T-cell (primary cell): ENCODE data around the gene DBNDD2. TPM values are rescaled to one million over a fixed set of nuclear protein-coding genes. Genes with fewer than 3 reads are reported as not detected.

Experiments
- ATAC-seq, 4 experiments: fragments of 200-7000 bp in 3 of 4; fragments of 150-1000 bp in 1 of 4; cut with Tn5 transposase; replicated peaks in 1 of 4; 1 replicate in 3 of 4; 2 replicates in 1 of 4; pipeline ENCODE4 v1.10.0; 2021; ENCODE audit warnings: moderate library complexity in 3 of 4, mild to moderate bottlenecking in 2 of 4, moderate number of reproducible peaks in 1 of 4
- CTCF ChIA-PET, 2 donors: fragments of 300-600 bp; sonication (Branson Sonifier 250); formaldehyde crosslinking; loops; one replicate each; lab custom pipeline; 2022; ENCODE audit warnings: antibody characterized with exemption in 2 of 2; lab: Charles Lee
- POLR2A ChIA-PET, 2 donors: fragments of 300-600 bp; sonication (Branson Sonifier 250); formaldehyde crosslinking; loops; one replicate each; lab custom pipeline; 2022; ENCODE audit warnings: antibody characterized with exemption in 2 of 2; lab: Charles Lee
- DNase-seq, 35 experiments: peaks; one replicate each; pipeline versions ENCODE4 v3.0.0 to v3.0.0-alpha.2; 2013 to 2023
- H3K27ac ChIP-seq: one replicate; pipeline ENCODE4 v1.5.1; 2013; ENCODE audit warnings: low read length
- H3K27me3 ChIP-seq, 2 experiments: replicated peaks in 1 of 2; 1 replicate in 1 of 2; 2 replicates in 1 of 2; pipeline versions ENCODE4 v1.6.1 to v1.7.0; 2013; ENCODE audit warnings: low read length in 1 of 2, mixed read lengths in 1 of 2; ENCODE audit not compliant: control insufficient read depth in 2 of 2, insufficient read depth in 2 of 2; ENCODE audit errors: extremely low read depth in 1 of 2
- H3K36me3 ChIP-seq, 2 donors: 1 replicate in 1 of 2; 2 replicates in 1 of 2; pipeline versions ENCODE4 v1.6.1 to v1.7.0; 2013; ENCODE audit warnings: low read length in 1 of 2; ENCODE audit not compliant: control insufficient read depth in 2 of 2, insufficient read depth in 1 of 2; ENCODE audit errors: extremely low read depth in 1 of 2
- H3K4me1 ChIP-seq, 2 experiments: 1 replicate in 1 of 2; 2 replicates in 1 of 2; pipeline versions ENCODE4 v1.6.1 to v1.7.0; 2013; ENCODE audit warnings: low read length in 2 of 2, mixed read lengths in 1 of 2; ENCODE audit not compliant: insufficient read depth in 2 of 2, control insufficient read depth in 1 of 2; ENCODE audit errors: extremely low read depth in 1 of 2
- H3K4me3 ChIP-seq, 2 donors: 1 replicate in 1 of 2; 2 replicates in 1 of 2; pipeline versions ENCODE4 v1.5.1 to v1.7.0; 2013; ENCODE audit warnings: mild to moderate bottlenecking in 2 of 2, low read length in 1 of 2, moderate library complexity in 1 of 2; ENCODE audit not compliant: control insufficient read depth in 1 of 2; ENCODE audit errors: extremely low read depth in 1 of 2
- H3K9me3 ChIP-seq: 2 replicates; pipeline ENCODE4 v1.7.0; 2013
- H3K27ac Mint-ChIP-seq, 2 donors: one replicate each; pipeline ENCODE4 v1.8.0; 2020 to 2021; ENCODE audit warnings: mild to moderate bottlenecking in 2 of 2, mixed read lengths in 2 of 2
- H3K27me3 Mint-ChIP-seq, 2 donors: one replicate each; pipeline ENCODE4 v1.8.0; 2021 to 2022; ENCODE audit warnings: mixed read lengths in 2 of 2
- H3K36me3 Mint-ChIP-seq: one replicate; pipeline ENCODE4 v1.8.0; 2021; ENCODE audit warnings: mixed read lengths
- H3K4me1 Mint-ChIP-seq, 3 donors: one replicate each; pipeline ENCODE4 v1.8.0; 2020 to 2022; ENCODE audit warnings: mixed read lengths in 3 of 3, mild to moderate bottlenecking in 1 of 3
- H3K4me3 Mint-ChIP-seq, 3 donors: one replicate each; pipeline ENCODE4 v1.8.0; 2020 to 2022; ENCODE audit warnings: mild to moderate bottlenecking in 3 of 3, mixed read lengths in 3 of 3, moderate library complexity in 3 of 3
- H3K9me3 Mint-ChIP-seq, 3 donors: one replicate each; pipeline ENCODE4 v1.8.0; 2020 to 2022; ENCODE audit warnings: mixed read lengths in 3 of 3
- WGBS: methylation state at CpG from one replicate; pipeline ENCODE4 v1.1.5; 2013; ENCODE audit warnings: missing lambda C conversion rate; ENCODE audit not compliant: insufficient coverage; 5-methylcytosine and 5-hydroxymethylcytosine counted together
- total RNA-seq, 35 experiments: library from RNA in 6 of 35; stranded (reverse) in 6 of 35; fragments of 120-200 nt in 1 of 35; gene quantifications; one replicate each; pipeline versions ENCODE4 v1.2.1 to v1.2.4 and lab custom pipeline; 2013 to 2026

DBNDD2 gene
- total RNA-seq, 5 donors from 2014 or later (not counting 1 experiment from before 2014, with no cell fraction given): 10.1 to 16.8 (median 14.8) TPM

DNA sequence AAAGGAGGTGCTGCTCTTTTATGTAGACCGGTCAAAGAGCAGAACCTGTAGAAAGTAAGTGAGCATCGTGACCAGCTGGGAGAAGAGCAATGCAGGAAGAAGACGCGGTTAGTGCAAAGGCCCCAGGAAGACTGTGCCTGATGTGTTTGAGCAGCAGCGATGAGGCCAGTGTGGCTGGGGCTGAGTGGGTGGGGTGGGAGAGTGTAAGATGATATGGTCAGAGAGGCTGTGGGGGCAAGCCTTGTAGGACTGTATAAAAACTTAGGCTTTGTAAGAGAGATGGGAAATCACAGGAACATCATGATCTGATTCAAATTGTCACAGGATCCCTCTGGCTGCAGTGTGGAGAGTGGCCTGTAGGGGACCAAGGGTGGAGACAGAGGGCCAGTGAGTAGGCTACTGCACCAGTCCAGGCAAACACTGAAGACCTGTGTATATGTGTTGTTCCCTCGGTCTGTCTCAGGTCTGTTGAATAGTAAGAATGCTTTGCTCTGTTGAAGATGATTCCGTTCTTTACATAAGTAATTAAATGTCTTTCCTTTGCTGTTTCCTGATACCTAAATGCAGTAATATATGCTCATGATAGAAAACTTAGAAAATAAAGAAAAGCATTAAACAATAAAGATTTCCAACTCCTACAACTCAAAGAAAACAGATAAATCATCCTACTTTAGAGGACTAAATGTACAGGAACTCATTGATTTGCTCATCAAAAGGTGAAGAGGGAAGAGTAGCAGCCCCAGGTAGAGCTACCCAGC, 37.9 kb downstream of the DBNDD2 start:
- ChIA-PET POLR2A (no interaction called here), CTCF (interaction anchor here in 1 of 2 donors (0.8 kb wide), 1 partner anchor 12 kb away, joined by 3 read pairs; no protein-coding TSS in a partner anchor)
- DNase-seq (peak in 11 of 35 experiments; percentile 9 to 42 (median 21)), ATAC-seq (peak in 1 of 4 experiments; percentile 49)
- no peak overlapping the region for H3K27ac ChIP-seq
- H3K27ac Mint-ChIP-seq: no peak overlapping the region
- H3K4me1 Mint-ChIP-seq: peaks cover 25 to 29% (median 26%) of the 10 kb centered on the region in 3 donors
- peaks cover 0 to 22% of the 10 kb centered on the region in 2 experiments for H3K27me3 ChIP-seq
- peaks cover 5% of the 10 kb centered on the region for H3K36me3 Mint-ChIP-seq
- H3K4me3 ChIP-seq: no peak overlapping the region
- 37% methylated on average over 5 of the region's 7 CpGs for WGBS
- H3K36me3 ChIP-seq: no peaks in the 10 kb centered on the region
- H3K4me1 ChIP-seq: peaks cover 6 to 12% of the 10 kb centered on the region in 2 experiments
- no peaks in the 10 kb centered on the region for H3K9me3 ChIP-seq
- peaks cover 4 to 13% of the 10 kb centered on the region in 2 donors for H3K27me3 Mint-ChIP-seq
- no peaks in the 10 kb centered on the region for H3K9me3 Mint-ChIP-seq
- peak overlapping the region in 1 of 3 donors; percentile 26 for H3K4me3 Mint-ChIP-seq

DNA sequence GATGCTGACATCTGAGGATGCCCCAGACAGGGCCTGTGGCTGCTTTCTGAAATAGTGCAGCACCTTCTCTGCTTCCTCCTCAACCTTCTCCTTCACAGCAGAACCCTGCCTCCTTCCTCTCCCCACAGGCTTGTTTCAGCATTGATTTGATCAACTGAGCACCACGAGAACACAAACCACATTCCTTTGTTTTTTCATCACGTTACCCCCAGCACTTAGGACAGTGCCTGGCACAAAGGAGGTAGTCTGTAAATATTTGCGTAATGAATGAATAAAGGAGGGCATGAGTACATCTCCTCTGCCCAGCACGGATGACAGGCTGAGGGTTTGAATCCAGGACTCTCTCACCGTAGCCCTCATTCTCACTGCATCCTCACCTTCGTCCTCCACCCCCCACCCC, 40.2 kb downstream of the DBNDD2 start:
- CTCF ChIA-PET: interaction anchor here in 1 of 2 donors (0.6 kb wide), 3 partner anchors 11 to 989 kb away, joined by 3 to 4 read pairs (median 4); no protein-coding TSS in a partner anchor
- WGBS: no CpG with 5 or more reads among the region's 6 CpGs
- no peak overlapping the region for H3K4me3 Mint-ChIP-seq
- H3K4me3 ChIP-seq: no peak overlapping the region
- no peaks in the 10 kb centered on the region for H3K9me3 Mint-ChIP-seq
- peaks cover 25 to 29% (median 26%) of the 10 kb centered on the region in 3 donors for H3K4me1 Mint-ChIP-seq
- POLR2A ChIA-PET: interaction anchor here in 1 of 2 donors (0.7 kb wide), 1 partner anchor 619 kb away, joined by 4 read pairs; no protein-coding TSS in a partner anchor
- no peak overlapping the region for H3K27ac ChIP-seq
- H3K27ac Mint-ChIP-seq: no peak overlapping the region
- ATAC-seq: no peak
- peaks cover 5% of the 10 kb centered on the region for H3K36me3 Mint-ChIP-seq
- no peak for DNase-seq
- H3K27me3 ChIP-seq: peaks cover 0 to 22% of the 10 kb centered on the region in 2 experiments
- peaks cover 8 to 13% of the 10 kb centered on the region in 2 donors for H3K27me3 Mint-ChIP-seq
- no peaks in the 10 kb centered on the region for H3K36me3 ChIP-seq
- H3K9me3 ChIP-seq: no peaks in the 10 kb centered on the region
- peaks cover 6 to 12% of the 10 kb centered on the region in 2 experiments for H3K4me1 ChIP-seq

DNA sequence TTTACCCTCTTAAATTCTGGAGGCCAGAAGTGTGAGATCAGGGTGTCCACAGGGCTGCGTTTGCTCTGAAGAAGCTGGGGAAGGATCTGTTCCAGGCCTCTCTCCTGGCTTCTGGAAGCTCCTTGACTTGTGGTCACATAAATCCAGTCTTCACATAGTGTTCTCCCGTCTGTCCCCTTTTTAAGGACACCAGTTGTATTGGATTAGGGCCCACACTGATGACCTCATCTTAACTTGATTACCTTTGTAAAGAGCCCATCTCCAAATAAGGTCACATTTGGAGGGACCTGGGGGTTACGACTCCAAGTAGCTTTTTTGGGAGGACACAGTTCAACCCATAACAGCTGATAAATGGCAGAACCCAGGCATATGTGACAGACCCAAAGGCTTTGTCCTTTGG, 41.4 kb downstream of the DBNDD2 start:
- H3K4me3 Mint-ChIP-seq: no peak overlapping the region
- H3K36me3 Mint-ChIP-seq: peaks cover 5% of the 10 kb centered on the region
- DNase-seq (no peak), ATAC-seq (no peak)
- Histone ChIP-seq H3K27me3 (peaks cover 0 to 22% of the 10 kb centered on the region in 2 experiments), H3K4me1 (peaks cover under 1 to 2% of the 10 kb centered on the region in 2 experiments), H3K9me3 (no peaks in the 10 kb centered on the region), H3K36me3 (no peaks in the 10 kb centered on the region), H3K27ac (no peak overlapping the region), H3K4me3 (no peak overlapping the region)
- ChIA-PET POLR2A (interaction anchor here in 1 of 2 donors (0.6 kb wide), 1 partner anchor 114 kb away, joined by 6 read pairs; no protein-coding TSS in a partner anchor), CTCF (interaction anchor here (0.7 to 1.8 kb wide), 10 partner anchors 10 to 653 kb away, joined by 3 to 11 read pairs (median 4); partner anchors contain the start of gene SYS1 (in 2 of the 2))
- 88% methylated on average over 1 of the region's 3 CpGs for WGBS
- peaks cover 8 to 13% of the 10 kb centered on the region in 2 donors for H3K27me3 Mint-ChIP-seq
- H3K4me1 Mint-ChIP-seq: peaks cover 14 to 18% (median 15%) of the 10 kb centered on the region in 3 donors
- H3K9me3 Mint-ChIP-seq: no peaks in the 10 kb centered on the region
- no peak overlapping the region for H3K27ac Mint-ChIP-seq

DNA sequence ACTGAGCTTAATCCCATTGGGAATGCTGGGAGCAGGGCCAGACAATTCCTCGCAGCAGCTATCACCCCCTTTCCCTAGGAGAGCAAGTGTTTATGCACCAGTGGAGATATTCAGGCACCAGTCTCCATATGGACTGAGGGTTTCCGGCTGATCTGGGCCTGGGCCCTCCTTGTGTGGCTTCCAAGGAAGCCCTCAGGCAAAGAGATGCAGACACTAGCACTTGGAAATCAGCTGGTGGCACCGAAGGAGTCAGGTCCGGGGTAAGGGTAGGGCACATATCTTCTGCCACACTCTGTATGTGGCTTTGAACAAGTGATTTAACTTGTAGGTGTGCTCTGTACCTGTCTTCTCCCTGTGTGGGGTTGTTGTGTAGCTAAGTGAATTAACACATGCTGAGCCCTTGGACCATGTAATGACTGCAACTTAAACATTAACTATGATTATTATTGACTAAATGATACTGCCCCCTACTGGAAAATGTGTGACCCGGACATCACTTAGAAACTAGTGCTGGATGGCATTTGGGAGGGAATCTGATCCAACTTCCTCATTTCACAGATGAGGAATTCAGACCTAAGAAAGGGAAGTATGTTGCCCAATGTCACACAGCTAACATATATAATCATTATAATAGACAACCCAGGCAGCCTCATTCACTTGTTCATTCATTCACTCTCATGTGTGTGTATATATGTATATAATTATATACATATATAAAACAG, 42.2 kb downstream of the DBNDD2 start:
- no peak overlapping the region for H3K27ac Mint-ChIP-seq
- no peaks in the 10 kb centered on the region for H3K9me3 Mint-ChIP-seq
- peaks cover 7 to 11% (median 8%) of the 10 kb centered on the region in 3 donors for H3K4me1 Mint-ChIP-seq
- DNase-seq (peak in 6 of 35 experiments; percentile 9 to 66 (median 24)), ATAC-seq (peak in 2 of 4 experiments; percentile 46 to 60)
- Histone ChIP-seq H3K36me3 (no peaks in the 10 kb centered on the region), H3K4me1 (no peaks in the 10 kb centered on the region), H3K9me3 (no peaks in the 10 kb centered on the region), H3K27ac (no peak overlapping the region), H3K27me3 (peaks cover 0 to 22% of the 10 kb centered on the region in 2 experiments), H3K4me3 (no peak overlapping the region)
- H3K4me3 Mint-ChIP-seq: no peak overlapping the region
- H3K27me3 Mint-ChIP-seq: peaks cover 7 to 12% of the 10 kb centered on the region in 2 donors
- WGBS: 93% methylated on average over 4 of the region's 5 CpGs
- ChIA-PET CTCF (interaction anchor here (0.5 to 1.8 kb wide), 12 partner anchors 10 to 652 kb away, joined by 3 to 11 read pairs (median 4); partner anchors contain the start of gene SYS1 (in 2 of the 2)), POLR2A (interaction anchor here in 1 of 2 donors (0.6 kb wide), 1 partner anchor 349 kb away, joined by 4 read pairs; no protein-coding TSS in a partner anchor)
- peaks cover 5% of the 10 kb centered on the region for H3K36me3 Mint-ChIP-seq

DNA sequence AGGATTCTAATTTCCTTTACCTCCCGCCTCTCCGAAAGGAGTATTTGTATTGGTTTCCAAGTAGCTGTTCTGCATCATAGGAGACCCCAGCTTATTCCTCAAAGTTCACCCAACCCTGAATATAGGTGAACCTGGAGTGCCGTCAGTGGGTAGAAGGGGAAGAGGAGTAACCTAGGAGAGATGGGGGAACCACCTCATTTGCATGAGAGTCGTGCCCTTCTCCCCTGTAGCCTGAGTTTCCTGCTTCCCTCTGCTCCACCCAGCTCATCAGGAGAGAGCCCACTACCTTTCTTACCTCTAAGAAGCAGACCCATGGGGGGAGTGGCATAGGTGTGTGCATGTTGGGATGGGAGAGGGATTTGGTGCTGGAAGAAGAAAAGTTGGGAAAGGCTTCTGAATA, 44.1 kb downstream of the DBNDD2 start:
- H3K27ac Mint-ChIP-seq: no peak overlapping the region
- ChIA-PET CTCF (interaction anchor here in 1 of 2 donors (0.6 to 2.3 kb wide), 4 partner anchors 79 to 134 kb away, joined by 3 to 8 read pairs (median 3); partner anchors contain the start of gene SYS1), POLR2A (no interaction called here)
- ATAC-seq (no peak), DNase-seq (no peak)
- peaks cover 0 to 14% of the 10 kb centered on the region in 2 experiments for H3K27me3 ChIP-seq
- WGBS: 100% methylated on average over 1 of the region's 4 CpGs
- no peaks in the 10 kb centered on the region for H3K36me3 ChIP-seq
- no peak overlapping the region for H3K4me3 ChIP-seq
- no peaks in the 10 kb centered on the region for H3K9me3 ChIP-seq
- no peaks in the 10 kb centered on the region for H3K4me1 Mint-ChIP-seq
- H3K27ac ChIP-seq: no peak overlapping the region
- H3K27me3 Mint-ChIP-seq: peaks cover 0 to 4% of the 10 kb centered on the region in 2 donors
- no peak overlapping the region for H3K4me3 Mint-ChIP-seq
- H3K36me3 Mint-ChIP-seq: peaks cover 5% of the 10 kb centered on the region
- H3K9me3 Mint-ChIP-seq: no peaks in the 10 kb centered on the region
- no peaks in the 10 kb centered on the region for H3K4me1 ChIP-seq
